Measurements from ENCODE around the gene TMEM14B.
"Not testable (repeated sequence)": the region's sequence is repeated elsewhere in the genome, so short reads cannot be mapped to it uniquely, and the experiment has no call there.

TMEM14B gene

GRCh38 chr6:10749734-10750133, 2.1 kb downstream of the TMEM14B start:
- Histone ChIP-seq H3K4me1 (ENCODE audit: control insufficient read depth, low read depth, low read length) (peaks cover 7% of the 10 kb centered on the region), H3K56ac (ENCODE audit: low read length) (peak overlapping the region; percentile 32), H3K4me3 (ENCODE audit: low read length) (no peak overlapping the region), H3K36me3 (ENCODE audit: control insufficient read depth, insufficient read depth, low read length) (peaks cover 4% of the 10 kb centered on the region), H3K27me3 (ENCODE audit: insufficient read depth, low read length, poor library complexity) (no peaks in the 10 kb centered on the region), H3K18ac (ENCODE audit: low read length) (no peak overlapping the region), H3K79me2 (ENCODE audit: control insufficient read depth, insufficient read depth, low read length) (peaks cover 33% of the 10 kb centered on the region), H2AK5ac (ENCODE audit: low read length) (no peak overlapping the region), H4K8ac (ENCODE audit: low read depth, low read length) (no peak overlapping the region), H2BK5ac (ENCODE audit: low read length) (no peak overlapping the region), H3K23ac (ENCODE audit: low read length) (no peak overlapping the region), H2BK120ac (ENCODE audit: low read depth, low read length) (no peak overlapping the region), H3K9ac (ENCODE audit: low read length) (no peak overlapping the region), H3K79me1 (ENCODE audit: low read length) (peaks cover 28% of the 10 kb centered on the region), H4K5ac (ENCODE audit: low read length) (no peak overlapping the region), H3K27ac (ENCODE audit: low read depth, low read length) (peak overlapping the region; percentile 77), H3K4me2 (ENCODE audit: low read length) (no peak overlapping the region), H3K4ac (ENCODE audit: low read depth, low read length) (no peak overlapping the region), H2BK15ac (replicated peaks; ENCODE audit: low read depth) (no peak overlapping the region)
- no CpG with 5 or more reads among the region's 2 CpGs for WGBS (ENCODE audit: extremely low coverage, insufficient coverage, low lambda C conversion rate)
- DNase-seq = peak; percentile 41

- H3K4ac ChIP-seq (ENCODE audit: low read depth, low read length); H3K4me2 ChIP-seq (ENCODE audit: low read length); H3K4me3 ChIP-seq (ENCODE audit: low read length); DNase-seq; H2BK120ac ChIP-seq (ENCODE audit: low read depth, low read length); H3K36me3 ChIP-seq (ENCODE audit: control insufficient read depth, insufficient read depth, low read length); H3K56ac ChIP-seq (ENCODE audit: low read length); H4K5ac ChIP-seq (ENCODE audit: low read length); H3K23ac ChIP-seq (ENCODE audit: low read length); H3K18ac ChIP-seq (ENCODE audit: low read length); H2BK15ac ChIP-seq (replicated peaks; ENCODE audit: low read depth); H3K4me1 ChIP-seq (ENCODE audit: control insufficient read depth, low read depth, low read length); H2BK5ac ChIP-seq (ENCODE audit: low read length); H3K27me3 ChIP-seq (ENCODE audit: insufficient read depth, low read length, poor library complexity); H2AK5ac ChIP-seq (ENCODE audit: low read length); H3K9ac ChIP-seq (ENCODE audit: low read length); H3K27ac ChIP-seq (ENCODE audit: low read depth, low read length); H4K8ac ChIP-seq (ENCODE audit: low read depth, low read length): not testable (repeated sequence)
- H3K79me1 ChIP-seq (ENCODE audit: low read length) = peaks cover 32% of the 10 kb centered on the region
- no CpG with 5 or more reads among the region's 6 CpGs for WGBS (ENCODE audit: extremely low coverage, insufficient coverage, low lambda C conversion rate)
- peaks cover 33% of the 10 kb centered on the region for H3K79me2 ChIP-seq (ENCODE audit: control insufficient read depth, insufficient read depth, low read length)
Observed at GRCh38 chr6:10750568-10750967, 3.0 kb downstream of the TMEM14B start.

- not testable (repeated sequence) for H3K4ac ChIP-seq (ENCODE audit: low read depth, low read length); H3K9ac ChIP-seq (ENCODE audit: low read length); H2AK5ac ChIP-seq (ENCODE audit: low read length); H3K4me3 ChIP-seq (ENCODE audit: low read length); H3K4me2 ChIP-seq (ENCODE audit: low read length); H3K36me3 ChIP-seq (ENCODE audit: control insufficient read depth, insufficient read depth, low read length); H3K56ac ChIP-seq (ENCODE audit: low read length); H3K18ac ChIP-seq (ENCODE audit: low read length); H3K4me1 ChIP-seq (ENCODE audit: control insufficient read depth, low read depth, low read length); H2BK15ac ChIP-seq (replicated peaks; ENCODE audit: low read depth); H3K27ac ChIP-seq (ENCODE audit: low read depth, low read length); H2BK120ac ChIP-seq (ENCODE audit: low read depth, low read length); DNase-seq; H4K8ac ChIP-seq (ENCODE audit: low read depth, low read length); H3K23ac ChIP-seq (ENCODE audit: low read length); H3K27me3 ChIP-seq (ENCODE audit: insufficient read depth, low read length, poor library complexity); H4K5ac ChIP-seq (ENCODE audit: low read length); H2BK5ac ChIP-seq (ENCODE audit: low read length)
- no CpG with 5 or more reads among the region's 5 CpGs for WGBS (ENCODE audit: extremely low coverage, insufficient coverage, low lambda C conversion rate)
- Histone ChIP-seq H3K79me2 (ENCODE audit: control insufficient read depth, insufficient read depth, low read length) (peaks cover 33% of the 10 kb centered on the region), H3K79me1 (ENCODE audit: low read length) (peaks cover 32% of the 10 kb centered on the region)
Observed at GRCh38 chr6:10751757-10752156, 4.2 kb downstream of the TMEM14B start.

- H4K8ac ChIP-seq (ENCODE audit: low read depth, low read length) = no peak overlapping the region
- no peak overlapping the region for H3K56ac ChIP-seq (ENCODE audit: low read length)
- H3K4me3 ChIP-seq (ENCODE audit: low read length) = no peak overlapping the region
- no peak overlapping the region for H3K4me2 ChIP-seq (ENCODE audit: low read length)
- H3K36me3 ChIP-seq (ENCODE audit: control insufficient read depth, insufficient read depth, low read length) = peaks cover 5% of the 10 kb centered on the region
- H2BK15ac ChIP-seq (replicated peaks; ENCODE audit: low read depth) = no peak overlapping the region
- no peaks in the 10 kb centered on the region for H3K27me3 ChIP-seq (ENCODE audit: insufficient read depth, low read length, poor library complexity)
- no peak overlapping the region for H3K18ac ChIP-seq (ENCODE audit: low read length)
- H2BK5ac ChIP-seq (ENCODE audit: low read length) = no peak overlapping the region
- H3K27ac ChIP-seq (ENCODE audit: low read depth, low read length) = no peak overlapping the region
- no peak overlapping the region for H2AK5ac ChIP-seq (ENCODE audit: low read length)
- no peak overlapping the region for H2BK120ac ChIP-seq (ENCODE audit: low read depth, low read length)
- no peak overlapping the region for H3K9ac ChIP-seq (ENCODE audit: low read length)
- H4K5ac ChIP-seq (ENCODE audit: low read length) = no peak overlapping the region
- H3K23ac ChIP-seq (ENCODE audit: low read length) = no peak overlapping the region
- WGBS (ENCODE audit: extremely low coverage, insufficient coverage, low lambda C conversion rate) = no CpG with 5 or more reads among the region's 1 CpG
- no peaks in the 10 kb centered on the region for H3K4me1 ChIP-seq (ENCODE audit: control insufficient read depth, low read depth, low read length)
- DNase-seq = no peak
- peaks cover 20% of the 10 kb centered on the region for H3K79me1 ChIP-seq (ENCODE audit: low read length)
- no peak overlapping the region for H3K4ac ChIP-seq (ENCODE audit: low read depth, low read length)
- H3K79me2 ChIP-seq (ENCODE audit: control insufficient read depth, insufficient read depth, low read length) = peaks cover 11% of the 10 kb centered on the region
Observed at GRCh38 chr6:10756085-10756484, 8.5 kb downstream of the TMEM14B start.

- Histone ChIP-seq H3K9ac (ENCODE audit: low read length) (no peak overlapping the region), H3K79me1 (ENCODE audit: low read length) (peaks cover 7% of the 10 kb centered on the region), H3K18ac (ENCODE audit: low read length) (no peak overlapping the region), H3K23ac (ENCODE audit: low read length) (no peak overlapping the region), H3K4me3 (ENCODE audit: low read length) (no peak overlapping the region), H4K5ac (ENCODE audit: low read length) (no peak overlapping the region), H3K56ac (ENCODE audit: low read length) (no peak overlapping the region), H3K4me2 (ENCODE audit: low read length) (no peak overlapping the region), H3K4me1 (ENCODE audit: control insufficient read depth, low read depth, low read length) (no peaks in the 10 kb centered on the region), H3K79me2 (ENCODE audit: control insufficient read depth, insufficient read depth, low read length) (peaks cover 2% of the 10 kb centered on the region), H2AK5ac (ENCODE audit: low read length) (no peak overlapping the region), H2BK120ac (ENCODE audit: low read depth, low read length) (no peak overlapping the region), H3K4ac (ENCODE audit: low read depth, low read length) (no peak overlapping the region), H4K8ac (ENCODE audit: low read depth, low read length) (no peak overlapping the region), H3K27me3 (ENCODE audit: insufficient read depth, low read length, poor library complexity) (peaks cover 2% of the 10 kb centered on the region), H2BK15ac (replicated peaks; ENCODE audit: low read depth) (no peak overlapping the region), H3K36me3 (ENCODE audit: control insufficient read depth, insufficient read depth, low read length) (peaks cover 3% of the 10 kb centered on the region), H3K27ac (ENCODE audit: low read depth, low read length) (no peak overlapping the region), H2BK5ac (ENCODE audit: low read length) (no peak overlapping the region)
- DNase-seq = peak; percentile 88
- no CpG with 5 or more reads among the region's 3 CpGs for WGBS (ENCODE audit: extremely low coverage, insufficient coverage, low lambda C conversion rate)
Observed at GRCh38 chr6:10759312-10759839, 11.8 kb downstream of the TMEM14B start.

GRCh38 chr6:10759884-10760329, 12.3 kb downstream of the TMEM14B start:
- Histone ChIP-seq H3K56ac (ENCODE audit: low read length) (no peak overlapping the region), H3K4me3 (ENCODE audit: low read length) (no peak overlapping the region), H3K23ac (ENCODE audit: low read length) (no peak overlapping the region), H4K5ac (ENCODE audit: low read length) (no peak overlapping the region), H3K4ac (ENCODE audit: low read depth, low read length) (no peak overlapping the region), H3K36me3 (ENCODE audit: control insufficient read depth, insufficient read depth, low read length) (peaks cover under 1% of the 10 kb centered on the region), H2BK5ac (ENCODE audit: low read length) (no peak overlapping the region), H3K27me3 (ENCODE audit: insufficient read depth, low read length, poor library complexity) (peaks cover 2% of the 10 kb centered on the region), H3K9ac (ENCODE audit: low read length) (no peak overlapping the region), H3K18ac (ENCODE audit: low read length) (no peak overlapping the region), H3K79me2 (ENCODE audit: control insufficient read depth, insufficient read depth, low read length) (no peaks in the 10 kb centered on the region), H3K4me2 (ENCODE audit: low read length) (no peak overlapping the region), H2BK120ac (ENCODE audit: low read depth, low read length) (no peak overlapping the region), H3K27ac (ENCODE audit: low read depth, low read length) (no peak overlapping the region), H2AK5ac (ENCODE audit: low read length) (no peak overlapping the region), H3K79me1 (ENCODE audit: low read length) (peaks cover 2% of the 10 kb centered on the region), H4K8ac (ENCODE audit: low read depth, low read length) (no peak overlapping the region), H3K4me1 (ENCODE audit: control insufficient read depth, low read depth, low read length) (no peaks in the 10 kb centered on the region), H2BK15ac (replicated peaks; ENCODE audit: low read depth) (no peak overlapping the region)
- no CpG with 5 or more reads among the region's 6 CpGs for WGBS (ENCODE audit: extremely low coverage, insufficient coverage, low lambda C conversion rate)
- no peak for DNase-seq
